Omental fat pad (tissue), 4 donors: ENCODE results near the gene HYAL1. TPM values are rescaled to one million over a fixed set of nuclear protein-coding genes. Genes with fewer than 3 reads are reported as not detected.

Source experiments
- ATAC-seq: fragments of 150-250 bp; one replicate; pipeline ENCODE4 v1.9.1; 2016; ENCODE audit warnings: mild to moderate bottlenecking, moderate library complexity; ENCODE audit not compliant: low FRiP score
- DNase-seq: peaks from one replicate; pipeline ENCODE4 v3.0.0-alpha.2; 2019; ENCODE audit warnings: low spot score
- CTCF ChIP-seq, 3 donors: fragments of 450-650 bp; IDR thresholded peaks; one replicate each; pipeline ENCODE4 v1.5.1; 2016 to 2017; ENCODE audit warnings: antibody characterized with exemption in 3 of 3, mild to moderate bottlenecking in 3 of 3, moderate library complexity in 2 of 3
- total RNA-seq, 4 donors: library from RNA; depleted of rRNA; stranded (reverse); fragments of >200 nt; gene quantifications; one replicate each; pipeline ENCODE4 v1.1.0, GENCODE V29; 2016

The HYAL1 gene
- total RNA-seq, 4 donors from 2014 or later = 6.8 to 32.3 (median 14.6) TPM

GRCh38 chr3:50340147-50340447 lies 36.7 kb upstream of the HYAL1 start:
- ATAC-seq = no peak
- no peak for DNase-seq
- no peak for TF ChIP-seq CTCF (IDR thresholded peaks at IDR 0.05)

- TF ChIP-seq CTCF (IDR thresholded peaks at IDR 0.05) = no peak
- ATAC-seq = no peak
- no peak for DNase-seq
Observed at GRCh38 chr3:50339485-50340146, 36.2 kb upstream of the HYAL1 start.

GRCh38 chr3:50338965-50339364 lies 35.6 kb upstream of the HYAL1 start:
- no peak for DNase-seq
- no peak for TF ChIP-seq CTCF (IDR thresholded peaks at IDR 0.05)
- no peak for ATAC-seq

GRCh38 chr3:50337175-50337861 lies 33.9 kb upstream of the HYAL1 start:
- ATAC-seq (peak; percentile 90), DNase-seq (peak; percentile 94)
- TF ChIP-seq CTCF (IDR thresholded peaks at IDR 0.05) = no peak

- no peak for DNase-seq
- no peak for TF ChIP-seq CTCF (IDR thresholded peaks at IDR 0.05)
- ATAC-seq = peak; percentile 25
Observed at GRCh38 chr3:50336452-50337174, 33.2 kb upstream of the HYAL1 start.

GRCh38 chr3:50334339-50335075 lies 31.1 kb upstream of the HYAL1 start:
- TF ChIP-seq CTCF (IDR thresholded peaks at IDR 0.05) = no peak
- ATAC-seq = no peak
- DNase-seq = no peak
